IMR-90 (cell line): ENCODE results near the gene CAT. TPM values are rescaled to one million over a fixed set of nuclear protein-coding genes. Genes with fewer than 3 reads are reported as not detected.

Experiments used
- ATAC-seq: fragments of 200-7000 bp; cut with Tn5 transposase; 2 replicates; pipeline ENCODE4 v1.9.1; 2020; ENCODE audit warnings: low read depth, mild to moderate bottlenecking, moderate library complexity
- BruUV-seq: library from RNA; stranded (reverse); fragments of 400-500 nt; replicated peaks from 2 replicates; lab custom pipeline; 2021; lab: Mats Ljungman, UMichigan
- CTCF ChIA-PET: fragments of 300-600 bp; formaldehyde crosslinking; extraction: SDS; loops from one replicate; lab custom pipeline; 2021; ENCODE audit warnings: antibody characterized with exemption; lab: Yijun Ruan, JAX
- POLR2A ChIA-PET: fragments of 300-600 bp; sonication (Branson Sonifier 250); formaldehyde crosslinking; loops from one replicate; lab custom pipeline; 2022; ENCODE audit warnings: antibody characterized with exemption; ENCODE audit not compliant: unreplicated experiment; lab: Charles Lee
- DNase-seq: peaks from one replicate; pipeline ENCODE4 v3.0.0; 2013
- H2AFZ ChIP-seq: replicated peaks from 2 replicates; pipeline ENCODE3; 2013; ENCODE audit warnings: low read length, mild to moderate bottlenecking; ENCODE audit not compliant: poor library complexity
- H2AK5ac ChIP-seq: 2 replicates; pipeline ENCODE4 v1.6.1; 2013; ENCODE audit warnings: low read depth, low read length, inconsistent platforms
- H2AK9ac ChIP-seq: replicated peaks from 2 replicates; pipeline ENCODE3; 2013; ENCODE audit warnings: mild to moderate bottlenecking, low read depth, low read length, moderate library complexity; ENCODE audit not compliant: poor library complexity
- H2BK120ac ChIP-seq: 2 replicates; pipeline ENCODE4 v1.6.1; 2013; ENCODE audit warnings: low read depth, low read length, inconsistent platforms
- H2BK15ac ChIP-seq: 3 replicates; pipeline ENCODE4 v1.6.1; 2013; ENCODE audit warnings: low read depth, low read length, inconsistent platforms
- H2BK20ac ChIP-seq: 2 replicates; pipeline ENCODE4 v1.6.1; 2013; ENCODE audit warnings: low read depth, mild to moderate bottlenecking, inconsistent platforms, low read length, moderate library complexity
- H2BK5ac ChIP-seq: 2 replicates; pipeline ENCODE4 v1.6.1; 2013; ENCODE audit warnings: mild to moderate bottlenecking, low read depth, low read length, inconsistent platforms; ENCODE audit not compliant: poor library complexity, severe bottlenecking
- H3K14ac ChIP-seq: replicated peaks from 2 replicates; pipeline ENCODE4 v1.6.1; 2013; ENCODE audit warnings: low read depth, low read length, inconsistent platforms
- H3K18ac ChIP-seq: 2 replicates; pipeline ENCODE4 v1.6.1; 2013; ENCODE audit warnings: low read depth, low read length, control low read depth
- H3K23ac ChIP-seq: 2 replicates; pipeline ENCODE4 v1.6.1; 2013; ENCODE audit warnings: low read depth, low read length, inconsistent platforms
- H3K27ac ChIP-seq: 2 replicates; pipeline ENCODE4 v1.5.1; 2013; ENCODE audit warnings: mild to moderate bottlenecking, control low read depth, low read length; ENCODE audit not compliant: insufficient read depth
- H3K27me3 ChIP-seq: 2 replicates; pipeline ENCODE4 v1.6.1; 2013; ENCODE audit warnings: low read length; ENCODE audit not compliant: control insufficient read depth, insufficient read depth
- H3K36me3 ChIP-seq: 2 replicates; pipeline ENCODE4 v1.6.1; 2013; ENCODE audit warnings: low read length, mixed read lengths; ENCODE audit not compliant: control insufficient read depth, insufficient read depth
- H3K4ac ChIP-seq: 2 replicates; pipeline ENCODE4 v1.6.1; 2013; ENCODE audit warnings: low read depth, low read length, inconsistent platforms
- H3K4me1 ChIP-seq: 2 replicates; pipeline ENCODE4 v1.6.1; 2013; ENCODE audit warnings: low read length, mixed read lengths; ENCODE audit not compliant: control insufficient read depth, insufficient read depth
- H3K4me2 ChIP-seq: 2 replicates; pipeline ENCODE4 v1.6.1; 2013; ENCODE audit warnings: low read depth, mild to moderate bottlenecking, control low read depth, low read length, moderate library complexity
- H3K4me3 ChIP-seq: 2 replicates; pipeline ENCODE4 v1.5.1; 2013; ENCODE audit warnings: low read depth, mild to moderate bottlenecking, control low read depth, low read length, moderate library complexity; ENCODE audit not compliant: insufficient read depth
- H3K56ac ChIP-seq: 2 replicates; pipeline ENCODE4 v1.6.1; 2013; ENCODE audit warnings: low read length, inconsistent platforms; ENCODE audit not compliant: insufficient read depth; ENCODE audit errors: extremely low read depth
- H3K79me1 ChIP-seq, 2 experiments: 2 replicates each; pipeline ENCODE4 v1.6.1; 2013; ENCODE audit warnings: low read length in 2 of 2, inconsistent platforms in 1 of 2, low read depth in 1 of 2
- H3K9ac ChIP-seq: 2 replicates; pipeline ENCODE4 v1.6.1; 2013; ENCODE audit warnings: low read depth, low read length, control low read depth
- H3K9me1 ChIP-seq: 2 replicates; pipeline ENCODE4 v1.6.1; 2013; ENCODE audit warnings: low read length, inconsistent platforms; ENCODE audit not compliant: insufficient read depth
- H3K9me3 ChIP-seq: 2 replicates; pipeline ENCODE4 v1.6.1; 2013; ENCODE audit warnings: low read length; ENCODE audit not compliant: control insufficient read depth, insufficient read depth
- H4K20me1 ChIP-seq: 2 replicates; pipeline ENCODE4 v1.6.1; 2013; ENCODE audit warnings: low read length, inconsistent platforms; ENCODE audit not compliant: insufficient read depth
- H4K5ac ChIP-seq: 2 replicates; pipeline ENCODE4 v1.6.1; 2013; ENCODE audit warnings: mild to moderate bottlenecking, low read depth, low read length, control low read depth
- H4K8ac ChIP-seq, 2 experiments: 2 replicates each; pipeline ENCODE4 v1.6.1; 2013; ENCODE audit warnings: low read depth in 2 of 2, low read length in 2 of 2, control low read depth in 1 of 2, inconsistent platforms in 1 of 2
- H4K91ac ChIP-seq: 2 replicates; pipeline ENCODE4 v1.6.1; 2013; ENCODE audit warnings: low read depth, low read length, inconsistent platforms; ENCODE audit not compliant: insufficient read depth
- BHLHE40 ChIP-seq: fragments of 150-350 bp; IDR thresholded peaks from 2 replicates; pipeline ENCODE4 v1.6.1; 2016; ENCODE audit warnings: mild to moderate bottlenecking, low read depth, low read length
- CEBPB ChIP-seq: IDR thresholded peaks from 2 replicates; pipeline ENCODE4 v1.6.1; 2012; ENCODE audit warnings: low read depth, low read length, improper control_type of control experiment
- CHD1 ChIP-seq: IDR thresholded peaks from 2 replicates; pipeline ENCODE4 v1.6.1; 2012; ENCODE audit warnings: low read depth, low read length, improper control_type of control experiment
- CTCF ChIP-seq: conservative IDR thresholded peaks from 2 replicates; pipeline ENCODE4 v1.5.1; 2012; ENCODE audit warnings: mild to moderate bottlenecking, low read depth, low read length, improper control_type of control experiment
- ELK1 ChIP-seq: fragments of 150-350 bp; IDR thresholded peaks from 2 replicates; pipeline ENCODE4 v1.6.1; 2016; ENCODE audit warnings: low read depth, mild to moderate bottlenecking, low read length, moderate library complexity, borderline replicate concordance
- FOS ChIP-seq: fragments of 150-350 bp; IDR thresholded peaks from 2 replicates; pipeline ENCODE4 v1.6.1; 2016; ENCODE audit warnings: low read depth, low read length
- MAFK ChIP-seq: IDR thresholded peaks from 2 replicates; pipeline ENCODE4 v1.6.1; 2012; ENCODE audit warnings: low read depth, low read length, improper control_type of control experiment
- MXI1 ChIP-seq: IDR thresholded peaks from 2 replicates; pipeline ENCODE4 v1.6.1; 2012; ENCODE audit warnings: low read depth, mild to moderate bottlenecking, low read length, moderate library complexity, borderline replicate concordance
- NFE2L2 ChIP-seq: fragments of 150-350 bp; IDR thresholded peaks from 2 replicates; pipeline ENCODE4 v1.6.1; 2016; ENCODE audit warnings: low read depth, mild to moderate bottlenecking, low read length
- POLR2A ChIP-seq: IDR thresholded peaks from 2 replicates; pipeline ENCODE4 v1.6.1; 2012; ENCODE audit warnings: mild to moderate bottlenecking, low read depth, low read length
- RAD21 ChIP-seq: IDR thresholded peaks from 2 replicates; pipeline ENCODE4 v1.6.1; 2012; ENCODE audit warnings: low read length, improper control_type of control experiment
- RCOR1 ChIP-seq: IDR thresholded peaks from 2 replicates; pipeline ENCODE4 v1.6.1; 2012; ENCODE audit warnings: mild to moderate bottlenecking, low read length, improper control_type of control experiment; ENCODE audit not compliant: insufficient replicate concordance
- RFX5 ChIP-seq: IDR thresholded peaks from 2 replicates; pipeline ENCODE4 v1.8.0; 2012; ENCODE audit warnings: low read depth, mild to moderate bottlenecking, low read length, moderate library complexity
- SMC3 ChIP-seq: fragments of 150-350 bp; IDR thresholded peaks from 2 replicates; pipeline ENCODE4 v1.6.1; 2016; ENCODE audit warnings: low read depth, mild to moderate bottlenecking, antibody characterized with exemption, low read length, moderate library complexity
- USF2 ChIP-seq: fragments of 150-350 bp; IDR thresholded peaks from 2 replicates; pipeline ENCODE4 v1.6.1; 2017; ENCODE audit warnings: mild to moderate bottlenecking, antibody characterized with exemption, low read length, low read depth
- WGBS, 2 experiments: methylation state at CpG; one replicate each; pipeline versions ENCODE4 v1.1.5 to v1.1.7; 2013; ENCODE audit warnings: missing lambda C conversion rate in 2 of 2; ENCODE audit not compliant: insufficient read length in 1 of 2; ENCODE audit errors: extremely low coverage in 2 of 2; 5-methylcytosine and 5-hydroxymethylcytosine counted together
- dilution Hi-C: fragments of 300-500 bp; cut with HindIII; formaldehyde crosslinking; loops from one replicate; pipeline ENCODE4 v1.14.3; 2018; ENCODE audit warnings: low sequenced_read_pairs; ENCODE audit not compliant: unreplicated experiment
- in situ Hi-C: fragments of 300-500 bp; cut with MboI; formaldehyde crosslinking; loops from 3 replicates; pipeline ENCODE4 v1.14.3; 2019; ENCODE audit warnings: low sequenced_read_pairs, inconsistent platforms, mixed read lengths
- intact Hi-C: fragments of 100-400 bp; cut with micrococcal nuclease; formaldehyde crosslinking; loops from 2 replicates; pipeline ENCODE4 v1.10.0; 2022
- polyA plus RNA-seq, 3 experiments: library from polyadenylated mRNA; depleted of rRNA; stranded (reverse); fragments of >200 nt; gene quantifications; 2 replicates each; pipeline ENCODE4 v1.2.3, GENCODE V29; 2012; ENCODE audit warnings: low replicate concordance in 1 of 3
- total RNA-seq: library from RNA; depleted of rRNA; stranded (reverse); fragments of >200 nt; gene quantifications from 2 replicates; pipeline ENCODE4 v1.2.3, GENCODE V29; 2012

CAT gene
- total and polyA plus RNA-seq, 2 of the 4 experiments (the other 2 are of a cell fraction) = 52.5 to 80.5 TPM

GRCh38 chr11:34439610-34440198, 970 bp downstream of the CAT start:
- Histone ChIP-seq H3K27ac (peak overlapping the region; percentile 80; the same call in 1 of the 2 replicates), H2AFZ (peak overlapping the region; percentile 96)
- BruUV-seq = TSS peak; percentile 42
- TF ChIP-seq SMC3 (no peak), RFX5 (no peak), CTCF (no peak), RCOR1 (no peak), MXI1 (no peak), CHD1 (no peak), NFE2L2 (no peak), CEBPB (no peak), RAD21 (no peak), FOS (no peak), ELK1 (no peak), MAFK (no peak), USF2 (no peak), POLR2A (no peak), BHLHE40 (no peak)

More at GRCh38 chr11:34439610-34440198, 970 bp downstream of the CAT start:
- peak overlapping the region; percentile 69 for H3K14ac ChIP-seq
- H3K4me2 ChIP-seq = peak overlapping the region; percentile 96
- intact Hi-C loops (no loop called here), in situ Hi-C loops (no loop called here), dilution Hi-C loops (no loop called here)
- 35% methylated on average over 5 of the region's 8 CpGs; no CpG with 5 or more reads in 1 of the 2 experiments for WGBS, 2 experiments
- H4K8ac ChIP-seq = peak overlapping the region in 1 of 2 experiments; percentile 52; a peak in 1 of 4 replicates
- no peak overlapping the region for H4K91ac ChIP-seq
- H3K18ac ChIP-seq = no peak overlapping the region
- no peaks in the 10 kb centered on the region for H3K9me3 ChIP-seq
- peak overlapping the region; percentile 84 for H2BK5ac ChIP-seq
- H3K4me3 ChIP-seq = peak overlapping the region; percentile 89
- peaks cover 10% of the 10 kb centered on the region; the same call in 1 of the 2 replicates for H4K20me1 ChIP-seq
- no peak overlapping the region for H2BK20ac ChIP-seq
- ChIA-PET POLR2A (interaction anchor here (0.5 kb wide), 1 partner anchor 76 kb away, joined by 6 read pairs; no protein-coding TSS in a partner anchor), CTCF (no interaction called here)
- peak overlapping the region; percentile 68; the same call in 1 of the 2 replicates for H3K9ac ChIP-seq
- H4K5ac ChIP-seq = no peak overlapping the region
- peak overlapping the region; percentile 86 for H3K23ac ChIP-seq
- H2BK15ac ChIP-seq = no peak overlapping the region
- H3K27me3 ChIP-seq = no peaks in the 10 kb centered on the region
- no peak overlapping the region for H2BK120ac ChIP-seq
- no peak for ATAC-seq
- no peaks in the 10 kb centered on the region for H3K36me3 ChIP-seq
- peaks cover 9% of the 10 kb centered on the region; the same call in 1 of the 2 replicates for H3K9me1 ChIP-seq
- H2AK5ac ChIP-seq = no peak overlapping the region; the same call in 1 of the 2 replicates
- no peak for DNase-seq
- H3K4ac ChIP-seq = peak overlapping the region; percentile 82; the same call in 1 of the 2 replicates
- H3K79me1 ChIP-seq = peaks cover 8 to 46% of the 10 kb centered on the region in 2 experiments; a peak in 3 of 4 replicates
- peak overlapping the region; percentile 50; the same call in 1 of the 2 replicates for H3K56ac ChIP-seq
- no peaks in the 10 kb centered on the region; the same call in 1 of the 2 replicates for H3K4me1 ChIP-seq
- peak overlapping the region; percentile 76 for H2AK9ac ChIP-seq
